H9 (cell line): Measurements from ENCODE around the gene ALOX5. TPM values are rescaled to one million over a fixed set of nuclear protein-coding genes. Genes with fewer than 3 reads are reported as not detected.

Experiments
- DNase-seq: peaks from one replicate; pipeline ENCODE4 v3.0.0-alpha.2; 2017
- H2AFZ ChIP-seq: one replicate; pipeline ENCODE4 v1.6.1; 2013; ENCODE audit warnings: mild to moderate bottlenecking, low read length, control low read depth, moderate library complexity
- H2AK5ac ChIP-seq: 2 replicates; pipeline ENCODE4 v1.6.1; 2013; ENCODE audit warnings: low read length, control low read depth, mixed read lengths; ENCODE audit not compliant: insufficient read length
- H2BK120ac ChIP-seq: one replicate; pipeline ENCODE4 v1.6.1; 2013; ENCODE audit warnings: low read depth, mild to moderate bottlenecking, low read length, control low read depth, inconsistent platforms; ENCODE audit not compliant: poor library complexity, severe bottlenecking
- H2BK12ac ChIP-seq: 2 replicates; pipeline ENCODE4 v1.6.1; 2013; ENCODE audit warnings: low read length, control low read depth, mixed read lengths, low read depth; ENCODE audit not compliant: insufficient read length
- H2BK15ac ChIP-seq: 2 replicates; pipeline ENCODE4 v1.6.1; 2013; ENCODE audit warnings: low read depth, low read length, control low read depth
- H2BK20ac ChIP-seq: one replicate; pipeline ENCODE4 v1.6.1; 2013; ENCODE audit warnings: low read depth, mild to moderate bottlenecking, low read length, control low read depth, inconsistent platforms; ENCODE audit not compliant: poor library complexity, severe bottlenecking
- H2BK5ac ChIP-seq: 2 replicates; pipeline ENCODE4 v1.6.1; 2013; ENCODE audit warnings: low read length, control low read depth, mixed read lengths; ENCODE audit not compliant: insufficient read length
- H3K14ac ChIP-seq: 2 replicates; pipeline ENCODE4 v1.6.1; 2013; ENCODE audit warnings: low read length, control low read depth; ENCODE audit not compliant: insufficient read depth
- H3K18ac ChIP-seq: 2 replicates; pipeline ENCODE4 v1.6.1; 2013; ENCODE audit warnings: low read depth, mild to moderate bottlenecking, mixed read lengths, low read length, control low read depth; ENCODE audit not compliant: insufficient read length
- H3K23ac ChIP-seq: 2 replicates; pipeline ENCODE4 v1.6.1; 2013; ENCODE audit warnings: low read length, control low read depth, mixed read lengths, low read depth; ENCODE audit not compliant: insufficient read length
- H3K23me2 ChIP-seq: 2 replicates; pipeline ENCODE4 v1.6.1; 2013; ENCODE audit warnings: low read depth, mild to moderate bottlenecking, mixed read lengths, low read length, control low read depth; ENCODE audit not compliant: insufficient read length, poor library complexity, severe bottlenecking
- H3K27ac ChIP-seq: 2 replicates; pipeline ENCODE4 v1.5.1; 2013; ENCODE audit warnings: low read length, control low read depth, mixed read lengths, low read depth; ENCODE audit not compliant: insufficient read length
- H3K27me3 ChIP-seq: 2 replicates; pipeline ENCODE4 v1.6.1; 2013; ENCODE audit warnings: low read length, control low read depth, inconsistent platforms; ENCODE audit not compliant: insufficient read depth
- H3K4ac ChIP-seq: 2 replicates; pipeline ENCODE4 v1.6.1; 2013; ENCODE audit warnings: low read depth, mild to moderate bottlenecking, control low read depth, inconsistent platforms, low read length, moderate library complexity
- H3K4me1 ChIP-seq: 2 replicates; pipeline ENCODE4 v1.6.1; 2013; ENCODE audit warnings: low read length, control low read depth, inconsistent platforms; ENCODE audit not compliant: insufficient read depth
- H3K4me2 ChIP-seq: 2 replicates; pipeline ENCODE4 v1.6.1; 2013; ENCODE audit warnings: low read length, control low read depth, mixed read lengths; ENCODE audit not compliant: insufficient read length, insufficient read depth
- H3K56ac ChIP-seq: 2 replicates; pipeline ENCODE4 v1.6.1; 2013; ENCODE audit warnings: low read depth, mild to moderate bottlenecking, mixed read lengths, low read length, control low read depth; ENCODE audit not compliant: insufficient read length
- H3K79me1 ChIP-seq: 2 replicates; pipeline ENCODE4 v1.6.1; 2013; ENCODE audit warnings: low read depth, mild to moderate bottlenecking, moderate library complexity, low read length, control low read depth, inconsistent platforms; ENCODE audit not compliant: insufficient read depth, poor library complexity, severe bottlenecking
- H3K79me2 ChIP-seq: 2 replicates; pipeline ENCODE4 v1.6.1; 2013; ENCODE audit warnings: low read length, control low read depth, inconsistent platforms; ENCODE audit not compliant: insufficient read depth
- H3K9ac ChIP-seq: 2 replicates; pipeline ENCODE4 v1.6.1; 2013; ENCODE audit warnings: low read length, control low read depth, mixed read lengths; ENCODE audit not compliant: insufficient read length; ENCODE audit errors: extremely low read depth
- H3K9me3 ChIP-seq: one replicate; pipeline ENCODE4 v1.6.1; 2013; ENCODE audit warnings: low read depth, low read length, inconsistent platforms; ENCODE audit not compliant: control insufficient read depth
- H3T11ph ChIP-seq: one replicate; pipeline ENCODE4 v1.6.1; 2013; ENCODE audit warnings: mild to moderate bottlenecking, low read length, control low read depth, inconsistent platforms
- H4K20me1 ChIP-seq: one replicate; pipeline ENCODE4 v1.6.1; 2013; ENCODE audit not compliant: control insufficient read depth, insufficient read length, insufficient read depth
- H4K5ac ChIP-seq: 2 replicates; pipeline ENCODE4 v1.6.1; 2013; ENCODE audit warnings: low read depth, mild to moderate bottlenecking, mixed read lengths, low read length, control low read depth; ENCODE audit not compliant: insufficient read length
- H4K8ac ChIP-seq: replicated peaks from 2 replicates; pipeline ENCODE4 v1.6.1; 2013; ENCODE audit warnings: low read length, control low read depth, mixed read lengths, low read depth; ENCODE audit not compliant: insufficient read length
- H4K91ac ChIP-seq: 2 replicates; pipeline ENCODE4 v1.6.1; 2013; ENCODE audit warnings: low read depth, mild to moderate bottlenecking, moderate library complexity, mixed read lengths, low read length, control low read depth; ENCODE audit not compliant: insufficient read length
- H3K27ac Mint-ChIP-seq, 3 experiments: 2 replicates in 2 of 3; 3 replicates in 1 of 3; pipeline ENCODE4 v1.8.0; 2020 to 2021; ENCODE audit warnings: mixed read lengths in 3 of 3, mild to moderate bottlenecking in 1 of 3, moderate library complexity in 1 of 3
- H3K27me3 Mint-ChIP-seq: 2 replicates; pipeline ENCODE4 v1.8.0; 2021; ENCODE audit warnings: low read depth, mild to moderate bottlenecking, moderate library complexity, mixed read lengths
- H3K36me3 Mint-ChIP-seq, 3 experiments: 2 replicates in 2 of 3; 3 replicates in 1 of 3; pipeline ENCODE4 v1.8.0; 2020 to 2021; ENCODE audit warnings: low read depth in 3 of 3, mixed read lengths in 3 of 3; ENCODE audit not compliant: insufficient read depth in 1 of 3
- H3K4me1 Mint-ChIP-seq, 2 experiments: 2 replicates each; pipeline ENCODE4 v1.8.0; 2020; ENCODE audit warnings: mixed read lengths in 2 of 2
- H3K4me3 Mint-ChIP-seq, 2 experiments: 2 replicates in 1 of 2; 3 replicates in 1 of 2; pipeline ENCODE4 v1.8.0; 2020 to 2021; ENCODE audit warnings: mild to moderate bottlenecking in 2 of 2, mixed read lengths in 2 of 2, moderate library complexity in 1 of 2
- H3K9me3 Mint-ChIP-seq, 2 experiments: 2 replicates in 1 of 2; 3 replicates in 1 of 2; pipeline ENCODE4 v1.8.0; 2020; ENCODE audit warnings: mild to moderate bottlenecking in 2 of 2, mixed read lengths in 2 of 2, moderate library complexity in 1 of 2
- CTCF ChIP-seq: fragments of 200-600 bp; sonication (generic); conservative IDR thresholded peaks from 3 replicates; pipeline ENCODE4 v1.8.0; 2021; ENCODE audit warnings: antibody characterized with exemption, mild to moderate bottlenecking
- WGBS: extraction: QIAGEN DNeasy Blood & Tissue Kit; methylation state at CpG from one replicate; pipeline ENCODE4 v1.1.7; 2013; ENCODE audit warnings: missing lambda C conversion rate, low lambda C conversion rate, mixed read lengths; ENCODE audit not compliant: insufficient read length; ENCODE audit errors: extremely low coverage; 5-methylcytosine and 5-hydroxymethylcytosine counted together
- total RNA-seq: library from RNA; stranded (reverse); gene quantifications from 2 replicates; pipeline ENCODE4 v1.2.1, GENCODE V29; 2021

The ALOX5 gene
- total RNA-seq, 1 experiment from 2014 or later = 3.7 TPM

GRCh38 chr10:45427970-45428366, 54.0 kb downstream of the ALOX5 start:
- Histone ChIP-seq H4K8ac (no peak overlapping the region), H3K79me1 (no peaks in the 10 kb centered on the region), H2AK5ac (no peak overlapping the region), H3K4me1 (0 out of 2 replicates have a peak, but pooled peaks cover 2% of the 10 kb centered on the region), H2BK12ac (no peak overlapping the region), H2BK120ac (no peak overlapping the region), H3K23ac (no peak overlapping the region), H2BK20ac (no peak overlapping the region), H3K9ac (no peak overlapping the region), H2AFZ (no peak overlapping the region), H3K18ac (no peak overlapping the region), H4K5ac (no peak overlapping the region), H3K27ac (no peak overlapping the region), H3K23me2 (no peaks in the 10 kb centered on the region), H2BK15ac (no peak overlapping the region), H3K79me2 (no peaks in the 10 kb centered on the region), H3K4ac (no peak overlapping the region), H4K20me1 (no peaks in the 10 kb centered on the region), H2BK5ac (no peak overlapping the region), H3K4me2 (no peak overlapping the region), H3K14ac (no peak overlapping the region), H3K9me3 (no peaks in the 10 kb centered on the region), H4K91ac (no peak overlapping the region), H3T11ph (no peak overlapping the region), H3K56ac (no peak overlapping the region), H3K27me3 (no peaks in the 10 kb centered on the region)
- Mint-ChIP-seq H3K27me3 (0 out of 2 replicates have a peak, but pooled peaks cover 2% of the 10 kb centered on the region), H3K4me1 (peaks cover 16 to 17% of the 10 kb centered on the region in 2 experiments), H3K4me3 (no peak overlapping the region), H3K27ac (peak overlapping the region in 1 of 3 experiments; percentile 56; a peak in 2 of 7 replicates), H3K9me3 (no peaks in the 10 kb centered on the region), H3K36me3 (no peaks in the 10 kb centered on the region)
- no CpG with 5 or more reads among the region's 16 CpGs for WGBS
- TF ChIP-seq CTCF = no peak
- no peak for DNase-seq
